Measurements from ENCODE around the gene FGF18.

Gene FGF18

GRCh38 chr5:171431251-171431777 is 11.9 kb downstream of the FGF18 start:
- no peak overlapping the region for H3K4me3 ChIP-seq (replicated peaks in 1 of 2; ENCODE audit: low read depth in 2 of 2, low read length in 2 of 2)
- TF ChIP-seq CTCF (IDR thresholded peaks at IDR 0.05; ENCODE audit: low read depth, low read length), result no peak
- no peak for DNase-seq (ENCODE audit: low read depth in 2 of 2)

DNA sequence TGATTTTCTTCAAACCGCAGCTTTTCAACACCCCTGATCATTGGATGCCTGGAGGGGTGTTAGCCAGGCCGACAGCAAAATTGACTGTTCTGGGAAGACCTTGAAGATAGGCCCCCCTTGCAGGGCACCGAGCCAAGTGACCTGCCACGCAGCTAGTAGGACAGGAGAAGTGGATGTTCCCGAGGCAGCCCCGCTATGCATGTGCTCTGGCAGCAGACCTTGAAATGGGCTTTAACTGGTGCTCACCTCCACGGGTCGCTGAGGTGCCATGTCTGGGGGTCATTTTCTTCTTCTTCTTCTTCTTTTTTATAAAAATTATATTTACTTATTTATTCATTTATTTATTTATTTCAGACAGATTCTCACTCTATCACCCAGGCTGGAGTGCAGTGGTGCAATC is 12.6 kb downstream of the FGF18 start:
- no peak for TF ChIP-seq CTCF (IDR thresholded peaks at IDR 0.05; ENCODE audit: low read depth, low read length)
- H3K4me3 ChIP-seq (replicated peaks in 1 of 2; ENCODE audit: low read depth in 2 of 2, low read length in 2 of 2), result no peak overlapping the region
- DNase-seq (ENCODE audit: low read depth in 2 of 2), result no peak

- no peak for TF ChIP-seq CTCF (IDR thresholded peaks at IDR 0.05; ENCODE audit: low read depth, low read length)
- H3K4me3 ChIP-seq (replicated peaks in 1 of 2; ENCODE audit: low read depth in 2 of 2, low read length in 2 of 2), result no peak overlapping the region
- DNase-seq (ENCODE audit: low read depth in 2 of 2), result no peak
These were observed 13.3 kb downstream of the FGF18 start for GRCh38 chr5:171432583-171433351.

- DNase-seq (ENCODE audit: low read depth in 2 of 2), result no peak
- TF ChIP-seq CTCF (IDR thresholded peaks at IDR 0.05; ENCODE audit: low read depth, low read length), result no peak
- H3K4me3 ChIP-seq (replicated peaks in 1 of 2; ENCODE audit: low read depth in 2 of 2, low read length in 2 of 2), result no peak overlapping the region
These were observed 13.9 kb downstream of the FGF18 start for GRCh38 chr5:171433352-171433698.

DNA sequence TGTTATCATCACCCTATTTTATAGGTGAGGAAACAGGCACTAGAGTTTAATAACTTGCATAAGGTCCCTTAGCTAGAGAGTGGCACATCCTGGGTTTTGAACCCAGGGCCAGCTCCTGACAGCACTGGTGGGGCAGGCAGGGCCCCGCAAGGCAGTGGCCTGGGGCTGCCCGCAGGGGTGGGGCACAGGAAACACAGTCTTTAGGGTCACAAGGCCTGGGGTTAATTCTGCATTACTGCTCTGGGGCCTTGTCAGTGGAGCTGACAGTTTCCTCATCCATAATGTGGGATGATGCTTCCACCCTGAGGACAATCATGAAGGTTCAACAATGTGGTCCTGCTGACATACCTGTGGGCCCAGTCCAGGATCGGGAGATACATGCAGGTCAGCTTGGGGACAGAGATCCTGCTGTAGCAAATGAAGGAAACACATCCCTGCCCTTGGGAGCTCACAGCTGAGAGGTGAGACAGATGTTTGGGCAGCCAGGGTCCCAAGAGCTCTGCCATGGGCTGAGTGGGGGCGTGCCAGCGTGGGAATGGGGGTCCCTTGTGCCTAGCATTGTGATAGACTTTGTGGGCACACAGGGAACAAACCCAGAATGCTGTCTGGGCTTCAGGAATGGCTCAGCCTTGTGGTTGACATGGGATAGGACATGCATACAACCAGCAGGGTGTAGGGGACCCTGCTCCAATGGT is 14.7 kb downstream of the FGF18 start:
- DNase-seq (ENCODE audit: low read depth in 2 of 2), result no peak
- TF ChIP-seq CTCF (IDR thresholded peaks at IDR 0.05; ENCODE audit: low read depth, low read length), result no peak
- H3K4me3 ChIP-seq (replicated peaks in 1 of 2; ENCODE audit: low read depth in 2 of 2, low read length in 2 of 2), result no peak overlapping the region

DNA sequence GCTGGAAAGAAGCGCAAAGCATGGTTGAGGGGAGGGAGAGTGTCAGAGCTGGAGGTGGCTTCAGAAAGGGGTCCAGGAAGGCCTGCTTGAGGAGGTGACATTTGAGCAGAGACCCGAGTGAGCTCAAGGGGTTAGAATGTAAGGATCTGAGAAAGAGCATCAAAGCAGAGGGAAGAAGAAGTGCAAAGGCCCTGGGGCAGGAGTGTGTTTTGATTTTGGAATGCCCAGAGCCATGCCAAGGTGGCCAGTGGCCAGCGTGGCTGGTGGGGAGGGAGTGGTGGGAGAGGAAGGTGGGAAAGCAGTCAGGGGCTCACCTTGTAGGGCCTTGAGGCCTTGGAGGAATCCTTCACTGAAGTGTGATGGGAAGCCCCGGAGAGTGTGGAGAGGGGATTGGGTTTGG is 15.4 kb downstream of the FGF18 start:
- DNase-seq (ENCODE audit: low read depth in 2 of 2), result no peak
- TF ChIP-seq CTCF (IDR thresholded peaks at IDR 0.05; ENCODE audit: low read depth, low read length), result no peak
- H3K4me3 ChIP-seq (replicated peaks in 1 of 2; ENCODE audit: low read depth in 2 of 2, low read length in 2 of 2), result no peak overlapping the region

All from cardiac fibroblast (primary cell).